ENCODE measurements around the gene MAFG.

DNA sequence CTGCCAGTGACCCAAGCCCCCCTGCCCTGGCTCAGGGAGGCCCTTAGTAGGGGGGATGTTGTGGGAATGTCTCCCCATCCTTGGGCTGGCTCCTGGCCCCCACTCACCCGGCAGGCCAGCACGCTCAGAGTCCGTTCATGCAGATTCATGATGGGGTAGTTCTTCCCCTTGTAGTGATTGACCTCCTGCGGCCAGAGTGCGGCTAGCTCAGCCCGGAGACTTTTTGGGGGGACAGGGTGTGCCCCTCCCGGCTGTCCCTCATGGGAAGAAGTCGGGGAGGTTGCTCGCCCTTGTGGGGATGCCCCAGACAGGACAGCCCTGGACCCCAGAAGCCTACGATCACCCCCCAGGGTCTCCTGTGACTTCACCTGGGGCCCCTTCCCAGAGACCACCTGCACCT, 21.5 kb downstream of the MAFG start:
- TF ChIP-seq, protein P1, sequence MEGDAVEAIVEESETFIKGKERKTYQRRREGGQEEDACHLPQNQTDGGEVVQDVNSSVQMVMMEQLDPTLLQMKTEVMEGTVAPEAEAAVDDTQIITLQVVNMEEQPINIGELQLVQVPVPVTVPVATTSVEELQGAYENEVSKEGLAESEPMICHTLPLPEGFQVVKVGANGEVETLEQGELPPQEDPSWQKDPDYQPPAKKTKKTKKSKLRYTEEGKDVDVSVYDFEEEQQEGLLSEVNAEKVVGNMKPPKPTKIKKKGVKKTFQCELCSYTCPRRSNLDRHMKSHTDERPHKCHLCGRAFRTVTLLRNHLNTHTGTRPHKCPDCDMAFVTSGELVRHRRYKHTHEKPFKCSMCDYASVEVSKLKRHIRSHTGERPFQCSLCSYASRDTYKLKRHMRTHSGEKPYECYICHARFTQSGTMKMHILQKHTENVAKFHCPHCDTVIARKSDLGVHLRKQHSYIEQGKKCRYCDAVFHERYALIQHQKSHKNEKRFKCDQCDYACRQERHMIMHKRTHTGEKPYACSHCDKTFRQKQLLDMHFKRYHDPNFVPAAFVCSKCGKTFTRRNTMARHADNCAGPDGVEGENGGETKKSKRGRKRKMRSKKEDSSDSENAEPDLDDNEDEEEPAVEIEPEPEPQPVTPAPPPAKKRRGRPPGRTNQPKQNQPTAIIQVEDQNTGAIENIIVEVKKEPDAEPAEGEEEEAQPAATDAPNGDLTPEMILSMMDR (IDR thresholded peaks at IDR 0.05): no peak
- no peak for TF ChIP-seq POLR2A (IDR thresholded peaks at IDR 0.05)

Data from body of pancreas (tissue), 4 donors.